ENCODE data around the gene SEC14L5.
A peak's percentile ranks its signal among the peaks of the same experiment; 100 is the strongest.

Gene SEC14L5

DNA sequence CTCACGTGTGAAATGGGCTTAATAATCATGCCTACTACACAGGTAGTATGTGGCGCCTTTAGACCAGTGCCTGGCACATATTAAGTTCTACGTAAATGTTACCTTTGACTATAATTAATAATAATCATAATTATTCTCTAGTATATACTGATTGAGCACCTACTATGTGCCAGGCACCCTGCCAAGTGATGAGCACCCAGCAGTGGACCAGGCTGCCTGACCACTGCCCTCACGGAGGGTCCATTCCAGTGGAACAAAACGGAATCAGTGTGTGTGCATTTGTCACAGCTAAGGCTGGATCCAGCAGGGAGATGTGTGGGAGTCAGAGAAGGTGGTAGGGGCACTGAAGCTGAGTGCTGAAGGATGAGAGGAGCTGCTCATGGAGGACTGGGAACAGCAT is 30.5 kb downstream of the SEC14L5 start:
- DNase-seq, result no peak

DNA sequence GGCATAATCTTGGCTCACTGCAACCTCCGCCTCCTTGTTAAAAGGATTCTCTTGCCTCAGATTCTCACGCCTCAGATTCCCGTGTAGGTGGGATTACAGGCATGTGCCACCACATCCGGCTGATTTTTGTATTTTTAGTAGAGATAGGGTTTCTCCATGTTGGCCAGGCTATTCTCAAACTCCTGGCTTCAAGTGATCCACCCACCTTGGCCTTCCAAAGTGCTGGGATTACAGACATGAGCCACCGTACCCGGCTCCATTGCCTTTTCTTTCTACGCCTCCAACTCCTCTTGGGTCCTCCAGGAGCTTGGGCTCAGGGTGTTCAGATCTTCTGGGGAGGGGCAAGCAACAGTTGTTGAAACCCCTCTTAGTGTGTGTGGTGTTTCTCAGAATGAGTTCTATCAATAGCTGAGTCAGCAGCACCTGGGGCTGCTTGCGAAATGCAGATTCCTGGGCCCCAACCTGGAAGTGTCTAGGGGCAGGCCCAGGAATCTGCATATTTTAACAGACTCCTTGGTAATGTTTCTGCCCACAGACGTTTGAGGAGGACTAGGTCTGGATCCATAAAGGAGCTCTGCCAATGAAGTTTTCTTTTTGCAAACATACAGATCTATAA is 31.4 kb downstream of the SEC14L5 start:
- DNase-seq, result no peak

DNA sequence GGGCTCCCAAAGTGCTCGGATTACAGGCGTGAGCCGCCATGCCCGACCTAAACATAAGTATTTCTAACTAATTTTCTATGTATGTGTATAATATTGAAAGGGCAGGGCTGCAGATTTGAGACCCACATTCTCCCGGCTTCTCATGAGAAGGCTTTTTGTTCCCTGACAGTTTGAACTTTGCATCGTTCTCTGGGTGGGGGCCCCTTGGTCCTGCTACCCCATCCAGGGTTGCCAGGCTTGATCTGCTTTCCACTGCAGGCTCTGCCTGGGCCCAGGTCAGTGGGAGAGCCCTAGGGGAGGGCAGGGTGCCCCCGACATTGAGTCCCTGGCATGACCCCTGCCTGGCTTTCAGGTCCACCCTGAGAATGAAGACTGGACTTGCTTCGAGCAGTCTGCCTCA is 32.3 kb downstream of the SEC14L5 start:
- DNase-seq, result no peak

DNA sequence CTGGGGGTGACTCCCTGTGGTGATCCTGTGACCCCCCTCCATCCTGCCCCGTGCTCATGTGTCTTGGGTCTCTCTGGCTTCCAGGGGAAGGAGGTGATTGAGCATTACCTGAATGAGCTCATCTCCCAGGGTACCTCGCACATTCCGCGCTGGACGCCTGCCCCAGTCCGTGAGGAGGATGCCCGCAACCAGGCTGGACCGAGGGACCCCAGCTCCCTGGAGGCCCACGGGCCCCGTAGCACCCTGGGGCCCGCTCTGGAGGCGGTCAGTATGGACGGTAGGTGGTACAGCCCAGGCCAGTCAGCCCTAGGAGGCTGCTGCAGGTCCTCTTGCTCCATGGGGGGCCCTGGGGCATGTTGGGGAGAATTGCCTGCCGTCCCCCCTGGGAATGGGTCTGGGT is 33.6 kb downstream of the SEC14L5 start:
- DNase-seq, result no peak

DNA sequence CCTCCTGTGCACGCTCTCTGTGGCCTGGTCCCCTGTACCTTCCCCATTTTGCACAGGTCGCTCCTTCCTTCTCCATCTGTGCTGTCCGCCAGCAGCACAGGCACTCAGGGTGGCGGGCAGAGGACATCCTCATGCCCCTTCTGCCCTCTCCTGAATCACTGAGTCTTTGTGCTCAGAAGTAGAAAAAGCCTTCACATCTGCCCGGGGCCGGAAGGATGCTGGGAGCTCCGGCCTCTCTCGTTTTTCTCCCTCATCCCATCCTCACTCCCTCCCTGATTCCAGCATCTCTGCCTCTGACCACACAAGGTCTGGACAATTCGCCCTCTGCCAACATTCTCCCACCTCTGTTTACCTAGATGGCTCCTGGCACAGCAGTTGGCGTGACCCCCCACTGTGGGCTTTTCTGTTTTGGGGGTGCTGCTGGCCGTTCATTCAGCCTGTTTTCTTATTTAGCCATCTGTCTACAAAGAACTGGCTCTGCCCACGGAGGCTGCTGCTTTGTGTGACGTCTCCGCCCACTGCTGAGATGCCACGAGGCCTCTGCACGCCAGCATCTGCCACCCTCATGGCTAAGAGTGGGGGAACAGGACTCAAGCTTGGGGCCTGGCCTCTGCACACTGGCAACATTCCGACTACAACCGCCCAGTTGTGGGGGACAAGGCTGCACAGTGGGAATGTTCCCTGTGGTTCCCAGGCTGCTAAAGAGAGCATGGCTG is 36.7 kb downstream of the SEC14L5 start:
- no peak for DNase-seq

DNA sequence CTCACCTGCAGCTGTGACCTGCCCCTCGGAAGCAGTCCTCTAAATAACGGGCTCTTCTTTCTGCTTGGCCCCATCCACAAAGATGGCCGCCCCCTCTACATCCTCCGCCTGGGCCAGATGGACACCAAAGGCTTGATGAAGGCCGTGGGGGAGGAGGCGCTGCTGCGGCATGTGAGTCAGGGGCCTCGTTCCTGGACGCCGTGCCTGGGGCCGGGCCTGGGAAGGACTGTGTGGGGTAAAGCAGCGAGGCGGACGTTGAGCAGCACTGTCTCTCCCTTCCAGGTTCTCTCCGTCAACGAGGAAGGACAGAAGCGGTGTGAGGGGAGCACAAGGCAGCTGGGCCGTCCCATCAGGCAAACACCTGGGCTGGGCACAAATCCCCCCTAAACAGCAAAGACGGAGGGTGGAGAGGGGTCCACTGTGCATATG is 42.5 kb downstream of the SEC14L5 start:
- DNase-seq, result no peak

DNA sequence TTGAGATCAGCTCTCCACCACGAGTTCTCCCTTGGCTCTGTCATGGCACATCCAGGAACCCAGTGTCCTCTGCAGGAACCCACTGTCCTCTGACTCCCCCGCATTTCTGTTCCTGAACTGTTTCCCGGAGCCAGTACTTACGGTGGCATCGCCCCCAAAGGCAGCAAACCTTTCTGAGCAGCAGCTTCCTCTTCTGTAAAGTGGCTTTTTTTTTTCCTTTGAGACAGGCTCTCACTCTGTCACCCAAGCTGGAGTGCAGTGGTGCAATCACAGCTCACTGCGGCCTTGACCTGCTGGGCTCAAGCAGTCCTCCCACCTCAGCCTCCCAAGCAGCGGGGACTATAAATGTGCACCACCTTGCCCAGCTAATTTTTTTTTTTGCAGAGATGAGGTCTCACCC is 43.4 kb downstream of the SEC14L5 start:
- DNase-seq, result peak; percentile 20

DNA sequence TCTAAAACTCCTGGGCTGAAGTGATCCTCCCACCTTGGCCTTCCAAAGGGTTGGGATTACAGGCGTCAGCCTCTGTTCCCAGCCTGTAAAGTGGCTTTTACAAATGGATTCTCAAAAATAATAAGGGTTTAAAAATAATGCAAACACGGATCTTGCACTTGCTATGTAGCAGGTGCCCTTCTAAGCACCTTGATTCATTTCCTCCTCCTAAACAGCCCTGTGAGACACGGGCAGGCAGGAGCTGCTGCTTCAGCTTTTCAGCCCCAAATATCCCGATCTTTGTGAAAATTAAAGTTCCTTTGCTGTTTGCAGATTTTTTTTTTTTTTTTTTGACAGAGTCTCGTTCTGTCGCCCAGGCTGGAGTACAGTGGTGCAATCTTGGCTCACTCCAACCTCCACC is 43.9 kb downstream of the SEC14L5 start:
- DNase-seq, result no peak

DNA sequence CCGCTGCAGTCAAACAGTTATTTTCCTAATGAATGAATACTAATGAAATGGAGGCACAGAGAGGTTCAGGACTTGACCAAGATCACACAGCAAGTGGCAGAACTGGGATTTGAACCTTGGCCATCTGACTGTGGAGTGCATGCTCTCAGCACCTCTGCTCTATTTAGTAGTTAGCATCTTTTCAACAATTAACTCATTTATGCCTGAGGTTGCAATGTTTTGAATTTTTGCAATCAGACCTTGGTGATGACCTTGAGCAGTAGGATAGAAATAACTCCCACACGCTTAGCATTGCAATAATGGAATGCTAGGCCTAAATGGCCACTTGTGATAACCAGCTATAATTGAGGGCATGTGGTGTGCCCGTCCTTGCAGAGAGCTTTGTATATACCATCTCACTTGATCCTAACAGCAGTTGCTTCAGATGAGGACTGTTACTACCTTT is 44.6 kb downstream of the SEC14L5 start:
- DNase-seq, result no peak

DNA sequence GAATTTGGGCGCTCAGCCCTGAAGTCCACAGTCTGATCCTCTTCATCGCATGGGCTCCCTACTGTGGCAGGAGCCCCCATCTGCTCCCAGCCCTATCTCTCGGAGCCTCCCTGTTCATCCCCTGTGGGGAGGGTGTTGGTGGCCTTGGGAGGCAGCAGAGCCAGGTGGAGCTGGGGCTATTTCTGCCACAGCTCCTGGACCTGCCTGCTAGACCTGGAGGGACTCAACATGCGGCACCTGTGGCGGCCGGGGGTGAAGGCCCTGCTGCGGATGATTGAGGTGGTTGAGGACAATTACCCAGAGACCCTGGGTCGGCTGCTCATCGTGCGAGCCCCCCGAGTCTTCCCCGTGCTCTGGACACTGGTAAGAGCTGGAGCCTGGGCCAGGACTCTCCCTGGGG is 45.1 kb downstream of the SEC14L5 start:
- no peak for DNase-seq

DNA sequence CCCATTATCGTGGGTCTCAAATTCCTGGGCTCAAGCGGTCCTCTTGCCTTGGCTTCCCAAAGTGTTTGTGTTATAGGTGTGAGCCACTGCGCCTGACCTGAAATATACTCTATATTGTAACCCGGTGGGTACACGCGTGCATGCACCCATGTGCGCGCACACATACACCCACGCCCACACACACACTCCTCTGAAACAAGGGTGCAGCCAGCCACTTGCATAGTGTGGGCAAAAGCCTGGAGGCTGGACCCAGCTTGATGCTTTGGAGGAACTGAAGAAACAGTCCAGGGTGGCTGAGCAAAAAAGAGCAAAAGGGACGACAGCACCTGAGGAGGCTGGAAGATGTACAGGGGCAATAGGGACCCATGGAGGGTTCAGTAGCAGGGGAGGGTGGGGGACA is 45.7 kb downstream of the SEC14L5 start:
- DNase-seq, result no peak

DNA sequence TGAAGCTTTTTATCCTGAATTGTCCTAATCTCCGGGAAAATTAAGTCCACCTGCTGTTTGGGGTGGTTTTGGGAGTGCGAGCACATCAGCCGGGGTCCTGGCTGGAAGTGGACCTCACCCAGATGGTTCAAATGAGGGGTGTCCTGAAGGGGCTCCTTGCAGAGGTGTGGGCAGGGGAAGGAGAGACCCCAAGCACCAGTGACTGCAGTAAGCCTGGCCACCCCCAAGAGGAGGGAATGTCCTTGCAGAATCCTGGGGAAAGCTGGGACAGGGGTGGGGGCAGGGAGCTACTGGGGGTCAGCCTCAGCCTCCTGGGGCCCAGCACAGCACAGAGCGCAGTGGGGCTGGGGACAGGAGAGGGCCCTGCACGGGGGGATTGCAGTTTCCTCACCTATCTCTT is 46.2 kb downstream of the SEC14L5 start:
- no peak for DNase-seq

DNA sequence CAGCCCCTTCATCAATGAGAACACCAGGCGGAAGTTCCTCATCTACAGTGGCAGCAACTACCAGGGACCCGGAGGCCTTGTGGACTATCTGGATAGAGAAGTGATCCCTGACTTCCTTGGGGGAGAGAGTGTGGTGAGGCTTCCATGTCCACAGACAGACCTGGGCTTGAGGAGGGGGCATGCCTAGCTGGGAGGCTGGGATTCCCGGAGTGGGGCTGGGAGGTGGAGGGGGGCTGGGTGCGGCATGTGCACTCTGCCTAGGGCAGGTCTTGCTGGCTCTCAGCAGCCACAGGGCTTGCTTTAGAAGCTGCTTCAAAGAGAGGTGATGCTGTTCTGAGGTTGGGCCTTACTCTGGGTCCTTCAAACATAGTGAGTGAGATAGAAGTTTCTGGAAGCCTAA is 47.8 kb downstream of the SEC14L5 start:
- no peak for DNase-seq

DNA sequence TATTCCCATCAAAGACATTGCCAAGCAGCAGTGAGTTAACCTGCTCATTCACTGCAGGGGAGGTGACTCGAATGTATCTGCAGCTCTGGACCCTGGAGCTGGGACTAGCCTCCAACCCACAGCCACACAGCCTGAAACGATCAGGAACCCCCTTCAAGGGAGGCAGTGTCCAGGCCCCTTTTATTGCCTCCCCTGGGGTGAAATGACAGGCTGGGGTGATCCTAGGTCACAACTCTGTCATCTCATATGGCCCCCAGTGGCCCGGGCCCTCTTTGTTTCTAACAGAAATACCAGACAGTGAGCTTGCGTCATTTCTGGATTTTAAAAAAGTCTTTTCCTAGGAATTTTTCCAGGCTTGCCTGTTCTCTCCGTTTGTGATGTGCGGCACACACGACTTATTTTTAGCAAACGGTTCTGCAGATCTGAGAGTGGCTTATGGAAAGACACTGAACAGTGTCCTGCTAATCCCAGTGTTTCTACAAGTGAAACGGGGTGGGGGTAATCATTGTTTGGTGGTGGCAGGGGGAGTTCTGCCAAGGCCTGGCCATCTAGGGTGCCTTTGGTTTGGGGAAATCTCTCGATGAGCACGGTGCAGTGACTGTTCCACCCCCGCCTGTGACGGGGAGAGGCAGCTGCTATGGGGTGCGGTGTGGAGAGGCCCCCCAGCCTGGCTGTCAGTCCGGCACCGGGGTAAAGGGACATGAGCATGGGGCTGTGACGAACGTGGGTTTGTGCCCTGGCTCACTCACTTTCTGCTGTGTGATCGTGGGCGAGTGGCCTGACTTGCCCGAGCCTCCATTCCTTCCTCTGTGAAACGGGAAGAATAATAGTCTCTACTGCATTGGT is 48.4 kb downstream of the SEC14L5 start:
- DNase-seq, result no peak

DNA sequence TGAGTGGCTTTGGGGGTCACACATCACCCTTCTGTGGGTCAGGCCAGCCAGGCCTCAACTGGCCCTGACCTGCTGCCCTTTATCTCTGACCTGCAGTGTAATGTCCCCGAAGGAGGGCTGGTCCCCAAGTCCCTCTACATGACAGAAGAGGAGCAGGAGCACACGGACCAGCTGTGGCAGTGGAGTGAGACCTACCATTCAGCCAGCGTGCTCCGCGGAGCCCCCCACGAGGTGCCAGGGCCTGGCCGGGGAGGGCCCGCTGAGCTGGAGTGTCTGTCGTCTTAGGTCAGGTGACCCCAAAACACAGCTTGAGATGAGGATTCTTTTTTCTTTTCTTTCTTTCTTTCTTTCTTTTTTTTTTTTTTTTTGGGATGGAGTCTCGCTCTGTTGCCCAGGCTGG is 49.1 kb downstream of the SEC14L5 start:
- no peak for DNase-seq

DNA sequence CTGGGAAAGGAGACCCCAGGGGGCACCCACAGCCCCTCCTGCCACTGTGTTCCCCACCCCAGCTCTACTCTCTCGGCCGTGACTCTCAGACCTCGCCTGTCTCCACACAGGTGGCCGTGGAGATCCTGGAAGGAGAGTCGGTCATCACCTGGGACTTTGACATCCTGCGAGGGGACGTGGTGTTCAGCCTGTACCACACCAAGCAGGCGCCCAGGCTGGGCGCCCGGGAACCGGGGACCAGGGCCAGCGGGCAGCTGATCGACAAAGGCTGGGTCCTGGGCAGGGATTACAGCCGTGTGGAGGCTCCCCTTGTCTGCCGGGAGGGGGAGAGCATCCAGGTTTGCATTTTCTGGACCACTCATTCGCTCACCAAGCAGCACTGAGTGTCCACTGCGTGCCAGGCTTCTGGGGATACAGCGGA is 50.2 kb downstream of the SEC14L5 start:
- DNase-seq, result no peak

DNA sequence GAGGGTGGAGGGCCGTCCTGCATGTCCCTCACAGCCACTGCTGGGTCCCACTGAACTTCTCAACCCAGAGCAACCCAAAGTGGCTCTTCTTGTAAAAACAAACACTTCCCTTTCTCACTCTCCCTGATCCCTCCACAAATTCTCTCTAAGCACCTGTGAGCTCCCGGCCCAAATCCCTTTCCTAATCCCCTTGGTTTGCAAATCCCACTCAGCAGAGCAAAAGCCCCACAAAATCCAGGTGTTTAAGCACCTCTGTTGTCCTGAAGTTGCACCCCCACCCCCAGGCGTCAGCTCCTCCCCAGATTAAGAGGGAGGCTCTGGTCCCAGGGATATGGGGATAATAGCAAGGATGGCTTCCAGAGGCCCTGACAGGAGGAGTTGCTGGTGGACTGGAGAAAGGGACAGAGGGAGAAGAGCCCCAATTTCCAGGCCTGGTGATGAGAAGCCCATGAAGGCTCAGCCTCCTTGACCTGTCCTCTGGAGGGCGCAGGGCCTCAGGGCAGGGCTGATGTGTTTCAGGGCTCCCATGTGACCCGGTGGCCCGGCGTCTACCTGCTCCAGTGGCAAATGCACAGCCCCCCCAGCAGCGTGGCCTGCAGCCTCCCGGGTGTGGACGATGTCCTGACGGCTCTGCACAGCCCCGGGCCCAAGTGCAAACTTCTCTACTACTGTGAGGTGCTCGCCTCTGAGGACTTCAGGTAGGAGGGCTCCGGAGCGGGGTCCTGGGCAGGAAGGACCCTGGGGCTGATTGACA is 52.6 kb downstream of the SEC14L5 start:
- DNase-seq, result no peak

DNA sequence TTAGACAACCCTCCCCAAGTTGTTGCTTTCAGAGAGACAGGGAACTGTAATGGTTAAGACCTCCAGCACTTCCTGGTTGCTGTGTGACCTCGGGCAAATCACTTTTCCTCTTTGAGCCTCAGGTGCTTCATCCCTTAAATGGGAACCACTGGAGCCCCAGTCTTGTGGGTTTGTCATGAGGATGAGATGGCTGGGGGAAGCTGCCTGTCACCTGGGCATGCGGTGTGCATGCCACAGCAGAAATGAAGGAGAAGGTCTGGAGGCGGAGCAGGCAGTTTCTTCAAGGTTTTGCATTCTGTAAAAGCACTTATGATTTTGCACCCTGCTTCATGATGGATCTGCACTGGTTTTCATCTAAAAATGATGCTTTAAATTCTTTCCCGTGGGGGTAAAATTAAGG is 53.5 kb downstream of the SEC14L5 start:
- no peak for DNase-seq

DNA sequence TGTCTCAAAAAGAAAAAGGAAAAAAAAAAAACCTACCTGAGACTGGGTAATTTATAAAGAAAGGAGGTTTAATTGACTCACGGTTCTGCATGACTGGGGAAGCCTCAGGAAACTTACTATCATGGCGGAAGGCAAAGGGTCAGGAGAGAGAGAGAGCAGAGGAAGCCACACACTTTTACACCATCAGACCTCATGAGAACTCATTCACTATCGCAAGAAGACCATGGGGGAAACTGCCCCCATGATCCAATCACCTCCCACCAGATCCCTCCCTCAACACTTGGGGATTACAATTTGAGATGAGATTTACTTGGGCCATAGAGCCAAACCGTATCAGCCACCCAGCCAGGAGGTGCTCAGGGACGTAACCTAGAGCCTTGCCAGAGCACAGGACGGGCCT is 54.8 kb downstream of the SEC14L5 start:
- no peak for DNase-seq

DNA sequence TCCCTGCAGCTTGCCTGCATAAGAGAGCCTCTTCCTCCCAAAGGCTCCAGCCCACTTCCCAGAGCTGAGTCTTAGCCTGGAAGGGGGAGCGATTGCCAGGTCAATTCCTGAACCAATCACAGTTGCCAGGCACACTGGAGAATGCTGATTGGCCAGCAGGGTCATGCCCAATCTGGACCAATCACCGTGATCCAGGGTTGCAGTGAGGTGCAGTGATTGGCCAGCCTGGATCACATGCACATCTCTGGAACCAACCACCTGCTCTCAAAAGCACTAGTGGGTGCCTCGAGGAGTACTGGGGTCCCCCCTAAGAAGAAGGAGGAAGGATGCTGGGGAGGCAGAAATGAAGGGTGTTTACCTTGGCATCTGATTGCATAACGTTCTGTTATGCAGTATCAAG is 57.2 kb downstream of the SEC14L5 start:
- DNase-seq, result no peak

DNA sequence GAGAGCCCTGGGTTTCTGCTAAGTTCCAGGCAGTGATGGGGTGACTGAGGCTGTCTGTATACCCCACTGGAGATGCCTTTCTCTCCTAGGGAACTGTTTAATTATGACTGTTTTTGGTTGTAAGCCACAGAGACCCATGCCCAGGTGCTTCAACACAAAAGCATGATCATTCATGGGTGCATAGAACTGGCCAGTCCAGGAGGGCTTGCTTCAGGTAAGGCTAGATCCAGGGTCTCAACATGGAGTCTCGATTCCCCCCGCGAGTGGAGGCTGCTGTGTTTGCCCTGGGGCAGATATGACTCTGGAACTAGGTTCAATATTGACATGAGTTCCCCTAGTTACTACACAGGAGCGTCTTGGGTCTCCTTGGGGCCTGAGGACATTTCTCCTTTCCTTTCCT is 57.8 kb downstream of the SEC14L5 start:
- DNase-seq, result no peak

DNA sequence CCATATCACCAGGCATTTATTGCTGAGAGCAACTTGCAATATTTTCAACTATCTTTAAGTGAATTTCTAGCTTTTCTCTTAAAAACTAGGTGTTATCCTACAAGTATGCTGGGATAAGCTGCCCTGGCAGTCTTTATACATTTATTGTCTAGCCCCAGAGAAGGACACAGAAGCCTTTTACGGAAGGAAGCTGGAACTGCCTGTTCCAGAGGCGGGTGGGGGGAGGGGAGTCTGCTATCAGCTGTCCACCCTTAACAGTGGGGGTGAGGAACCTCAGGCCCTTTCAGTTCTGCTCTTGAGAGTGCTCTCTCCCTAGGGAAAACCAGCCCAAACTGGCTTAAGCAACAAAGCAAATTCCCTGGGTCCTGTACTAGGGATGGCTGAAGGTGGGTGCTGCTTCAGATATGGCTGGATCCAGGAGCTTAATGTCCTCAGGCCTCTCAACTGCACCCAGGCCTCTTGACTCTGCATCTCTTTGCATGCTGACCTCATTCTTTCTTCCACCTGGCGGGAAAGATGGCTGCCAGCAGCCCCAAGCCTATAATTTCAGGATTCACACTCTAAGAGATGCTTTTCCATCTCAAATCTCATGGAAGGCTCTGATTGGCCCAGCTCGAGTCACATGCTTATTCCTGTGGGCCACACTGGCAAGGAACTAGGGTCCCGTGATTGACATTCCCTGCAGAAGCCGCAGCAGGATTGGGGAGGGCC is 59.0 kb downstream of the SEC14L5 start:
- DNase-seq, result no peak

DNA sequence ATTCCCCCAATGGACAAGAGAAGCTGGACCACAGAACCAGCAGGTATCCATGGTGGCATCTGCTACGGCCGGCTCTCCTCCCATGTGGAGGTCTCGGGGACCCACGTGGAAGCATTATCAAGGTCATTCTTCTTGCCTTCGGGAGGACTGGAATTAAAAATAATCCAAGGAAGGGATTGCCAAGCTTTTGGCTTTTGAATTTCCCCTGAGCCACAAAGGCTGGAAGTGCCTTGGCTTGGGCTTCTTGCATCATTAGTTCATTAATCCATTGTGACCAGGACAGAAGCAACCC is 59.5 kb downstream of the SEC14L5 start:
- DNase-seq, result no peak

Measured in GDM1 (cell line).